Heart left ventricle (tissue), 13 donors: ENCODE data around the gene RELA.

Experiments
- POLR2A ChIP-seq, 2 donors: fragments of 450-650 bp; IDR thresholded peaks; one replicate each; pipeline ENCODE4 v1.6.1; 2017; ENCODE audit warnings: antibody characterized with exemption in 2 of 2, mild to moderate bottlenecking in 2 of 2, moderate library complexity in 2 of 2
- TF ChIP-seq, protein P1 (sequence below), 12 donors: fragments of 200-600 bp; sonication (generic) in 4 of 12; IDR thresholded peaks; one replicate each; pipeline versions ENCODE4 v1.5.0 to v1.8.0; 2018 to 2022; ENCODE audit warnings: antibody characterized with exemption in 12 of 12, mild to moderate bottlenecking in 5 of 12
- donor health status: ischemic (EF 13 %, LVEDD 7.1; RV severe dilation, severe dysfunction).
- donor health status: DM: no; HTN: yes; CAD: no.
- donor health status: DM: no; HTN: no; CAD: no.
- donor health status: ischemic (EF 25% LVEDD 6.9; RV normal size, moderate dysfunction).
- donor health status: ischemic (EF 25% LVEDD 5.7; RV mildly dilated, moderate dysfunction).
- donor health status: ischemic (EF 35%, LVEDD 5.7; RV mildly dilated, moderate dysfunction).
- donor health status: nonischemic (EF 11% LVEDD 7.7; RV severe dilation, severe dysfunction).
- donor health status: DM: yes; HTN: yes; CAD: no.
- donor health status: PGD.
- donor health status: ischemic (EF 29% LVEDD 5.4; RV normal size, mild dysfunction).
- donor health status: nonischemic (EF 23%, LVEDD 6.1; RV moderate dilation, normal function).

DNA sequence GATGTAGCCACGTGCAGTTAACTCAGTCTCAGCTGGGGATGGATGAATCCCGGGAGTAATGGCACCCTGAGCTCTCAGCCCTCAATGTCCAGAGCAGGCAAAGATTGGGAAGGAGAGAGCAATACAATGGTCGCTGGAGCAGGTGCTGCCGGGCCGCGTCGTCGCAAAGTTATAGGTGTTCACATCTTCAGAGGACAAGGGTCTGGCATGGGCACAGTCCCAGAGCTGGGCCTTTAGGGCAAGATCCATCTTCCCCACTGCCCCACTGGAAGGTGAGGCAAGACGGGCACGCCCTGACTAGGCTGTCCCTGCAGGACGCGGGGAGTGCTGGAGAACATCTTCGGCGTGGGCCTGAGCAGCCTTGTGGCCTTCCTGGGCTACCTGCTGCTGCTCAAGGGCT lies 39.5 kb downstream of the RELA start:
- TF ChIP-seq, protein P1, sequence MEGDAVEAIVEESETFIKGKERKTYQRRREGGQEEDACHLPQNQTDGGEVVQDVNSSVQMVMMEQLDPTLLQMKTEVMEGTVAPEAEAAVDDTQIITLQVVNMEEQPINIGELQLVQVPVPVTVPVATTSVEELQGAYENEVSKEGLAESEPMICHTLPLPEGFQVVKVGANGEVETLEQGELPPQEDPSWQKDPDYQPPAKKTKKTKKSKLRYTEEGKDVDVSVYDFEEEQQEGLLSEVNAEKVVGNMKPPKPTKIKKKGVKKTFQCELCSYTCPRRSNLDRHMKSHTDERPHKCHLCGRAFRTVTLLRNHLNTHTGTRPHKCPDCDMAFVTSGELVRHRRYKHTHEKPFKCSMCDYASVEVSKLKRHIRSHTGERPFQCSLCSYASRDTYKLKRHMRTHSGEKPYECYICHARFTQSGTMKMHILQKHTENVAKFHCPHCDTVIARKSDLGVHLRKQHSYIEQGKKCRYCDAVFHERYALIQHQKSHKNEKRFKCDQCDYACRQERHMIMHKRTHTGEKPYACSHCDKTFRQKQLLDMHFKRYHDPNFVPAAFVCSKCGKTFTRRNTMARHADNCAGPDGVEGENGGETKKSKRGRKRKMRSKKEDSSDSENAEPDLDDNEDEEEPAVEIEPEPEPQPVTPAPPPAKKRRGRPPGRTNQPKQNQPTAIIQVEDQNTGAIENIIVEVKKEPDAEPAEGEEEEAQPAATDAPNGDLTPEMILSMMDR (IDR thresholded peaks at IDR 0.05) = no peak
- TF ChIP-seq POLR2A (IDR thresholded peaks at IDR 0.05) = no peak
